Measurements from ENCODE around the gene DHRS13. TPM values are rescaled to one million over a fixed set of nuclear protein-coding genes. Genes with fewer than 3 reads are reported as not detected.

Gene DHRS13
- total and polyA plus RNA-seq, 4 donors = 5.0 to 91.6 (median 11.0) TPM

DNA sequence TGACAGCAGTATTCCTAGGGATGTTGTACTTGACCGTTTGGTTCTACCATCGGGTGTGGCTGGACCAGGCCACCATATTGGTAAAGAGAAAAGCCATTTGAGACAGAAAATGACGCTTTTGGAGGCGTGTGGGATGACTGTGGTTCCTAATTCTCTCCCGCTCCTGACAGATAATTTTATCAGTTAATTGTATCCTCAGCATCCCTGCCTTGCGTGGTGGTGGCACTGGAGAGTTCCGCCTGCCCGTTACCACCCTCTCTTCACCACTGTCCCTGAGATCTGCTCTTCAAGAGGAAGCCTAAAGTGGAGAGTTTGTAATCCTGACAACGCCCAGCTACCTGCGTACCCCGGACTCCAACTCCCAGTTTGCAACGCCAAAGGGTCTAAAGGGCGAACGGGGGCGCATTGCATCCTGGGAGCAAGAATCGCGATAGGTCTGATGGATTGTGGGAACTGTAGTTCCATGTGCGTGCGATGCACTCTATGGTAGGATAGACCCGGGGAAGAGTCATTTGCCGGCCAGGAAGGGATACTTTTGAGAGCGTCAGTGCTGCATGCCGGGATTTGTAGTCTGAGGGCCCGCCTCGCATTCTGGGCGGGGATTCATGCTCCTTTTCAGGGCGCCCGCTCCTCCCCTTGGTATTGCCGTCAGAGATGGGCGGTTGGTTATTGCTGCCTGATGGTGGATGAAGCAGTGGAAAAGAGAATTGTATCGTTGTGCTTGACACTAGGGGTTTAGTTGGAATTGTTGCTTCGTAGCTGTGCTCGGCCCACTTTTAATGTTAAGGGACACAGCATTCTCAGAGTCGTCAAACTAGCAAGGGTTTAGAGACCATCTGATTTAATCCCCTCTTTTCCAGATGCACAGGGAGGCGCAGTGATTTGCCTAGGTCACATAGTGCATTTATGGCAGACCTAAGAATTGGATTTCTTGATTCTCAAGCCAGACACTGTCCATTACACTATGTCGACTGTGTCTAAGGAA, 49.4 kb upstream of the DHRS13 start:
- WGBS = 7% methylated on average over 36 of the region's 36 CpGs
- peak overlapping the region; percentile 95 to 99 for H3K27ac ChIP-seq (ENCODE audit: low read depth in 1 of 2, low read length in 2 of 2)
- peak overlapping the region; percentile 43 to 80 (median 66) for H3K4me3 ChIP-seq (ENCODE audit: low read depth in 1 of 3, low read length in 3 of 3)
- H3K9me3 ChIP-seq (ENCODE audit: control insufficient read depth in 4 of 4, low read length in 3 of 4) = no peaks in the 10 kb centered on the region
- peaks cover 3 to 28% (median 22%) of the 10 kb centered on the region in 4 donors for H3K4me1 ChIP-seq (ENCODE audit: control insufficient read depth in 4 of 4, insufficient read depth in 4 of 4, low read length in 3 of 4)
- no peaks in the 10 kb centered on the region for H3K27me3 ChIP-seq (ENCODE audit: control insufficient read depth in 4 of 4, insufficient read depth in 4 of 4, low read length in 3 of 4)
- no peaks in the 10 kb centered on the region for H3K36me3 ChIP-seq (ENCODE audit: control insufficient read depth in 4 of 4, insufficient read depth in 3 of 4, low read depth in 1 of 4, low read length in 3 of 4)
- H3K9ac ChIP-seq (ENCODE audit: low read depth in 1 of 2, low read length in 2 of 2) = peak overlapping the region; percentile 34 to 71
- TF ChIP-seq, protein P1, sequence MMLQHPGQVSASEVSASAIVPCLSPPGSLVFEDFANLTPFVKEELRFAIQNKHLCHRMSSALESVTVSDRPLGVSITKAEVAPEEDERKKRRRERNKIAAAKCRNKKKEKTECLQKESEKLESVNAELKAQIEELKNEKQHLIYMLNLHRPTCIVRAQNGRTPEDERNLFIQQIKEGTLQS (IDR thresholded peaks at IDR 0.05) = peak; percentile 26
- TF ChIP-seq FOXA2 (IDR thresholded peaks at IDR 0.05) = peak; percentile 0
- TF ChIP-seq SP1 (IDR thresholded peaks at IDR 0.05) = peak; percentile 97
- TF ChIP-seq, protein P2, sequence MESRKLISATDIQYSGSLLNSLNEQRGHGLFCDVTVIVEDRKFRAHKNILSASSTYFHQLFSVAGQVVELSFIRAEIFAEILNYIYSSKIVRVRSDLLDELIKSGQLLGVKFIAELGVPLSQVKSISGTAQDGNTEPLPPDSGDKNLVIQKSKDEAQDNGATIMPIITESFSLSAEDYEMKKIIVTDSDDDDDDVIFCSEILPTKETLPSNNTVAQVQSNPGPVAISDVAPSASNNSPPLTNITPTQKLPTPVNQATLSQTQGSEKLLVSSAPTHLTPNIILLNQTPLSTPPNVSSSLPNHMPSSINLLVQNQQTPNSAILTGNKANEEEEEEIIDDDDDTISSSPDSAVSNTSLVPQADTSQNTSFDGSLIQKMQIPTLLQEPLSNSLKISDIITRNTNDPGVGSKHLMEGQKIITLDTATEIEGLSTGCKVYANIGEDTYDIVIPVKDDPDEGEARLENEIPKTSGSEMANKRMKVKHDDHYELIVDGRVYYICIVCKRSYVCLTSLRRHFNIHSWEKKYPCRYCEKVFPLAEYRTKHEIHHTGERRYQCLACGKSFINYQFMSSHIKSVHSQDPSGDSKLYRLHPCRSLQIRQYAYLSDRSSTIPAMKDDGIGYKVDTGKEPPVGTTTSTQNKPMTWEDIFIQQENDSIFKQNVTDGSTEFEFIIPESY (IDR thresholded peaks at IDR 0.05) = peak; percentile 99
- peak; percentile 68 to 82 for TF ChIP-seq RXRA (IDR thresholded peaks at IDR 0.05)
- peak; percentile 73 for TF ChIP-seq FOXA1 (IDR thresholded peaks at IDR 0.05)
- peak; percentile 84 for TF ChIP-seq NR2F2 (IDR thresholded peaks at IDR 0.05)
- TF ChIP-seq, protein P3, sequence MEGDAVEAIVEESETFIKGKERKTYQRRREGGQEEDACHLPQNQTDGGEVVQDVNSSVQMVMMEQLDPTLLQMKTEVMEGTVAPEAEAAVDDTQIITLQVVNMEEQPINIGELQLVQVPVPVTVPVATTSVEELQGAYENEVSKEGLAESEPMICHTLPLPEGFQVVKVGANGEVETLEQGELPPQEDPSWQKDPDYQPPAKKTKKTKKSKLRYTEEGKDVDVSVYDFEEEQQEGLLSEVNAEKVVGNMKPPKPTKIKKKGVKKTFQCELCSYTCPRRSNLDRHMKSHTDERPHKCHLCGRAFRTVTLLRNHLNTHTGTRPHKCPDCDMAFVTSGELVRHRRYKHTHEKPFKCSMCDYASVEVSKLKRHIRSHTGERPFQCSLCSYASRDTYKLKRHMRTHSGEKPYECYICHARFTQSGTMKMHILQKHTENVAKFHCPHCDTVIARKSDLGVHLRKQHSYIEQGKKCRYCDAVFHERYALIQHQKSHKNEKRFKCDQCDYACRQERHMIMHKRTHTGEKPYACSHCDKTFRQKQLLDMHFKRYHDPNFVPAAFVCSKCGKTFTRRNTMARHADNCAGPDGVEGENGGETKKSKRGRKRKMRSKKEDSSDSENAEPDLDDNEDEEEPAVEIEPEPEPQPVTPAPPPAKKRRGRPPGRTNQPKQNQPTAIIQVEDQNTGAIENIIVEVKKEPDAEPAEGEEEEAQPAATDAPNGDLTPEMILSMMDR (IDR thresholded peaks at IDR 0.05; ENCODE audit: low read depth, low read length, missing input control) = peak; percentile 2
- TF ChIP-seq, protein P4, sequence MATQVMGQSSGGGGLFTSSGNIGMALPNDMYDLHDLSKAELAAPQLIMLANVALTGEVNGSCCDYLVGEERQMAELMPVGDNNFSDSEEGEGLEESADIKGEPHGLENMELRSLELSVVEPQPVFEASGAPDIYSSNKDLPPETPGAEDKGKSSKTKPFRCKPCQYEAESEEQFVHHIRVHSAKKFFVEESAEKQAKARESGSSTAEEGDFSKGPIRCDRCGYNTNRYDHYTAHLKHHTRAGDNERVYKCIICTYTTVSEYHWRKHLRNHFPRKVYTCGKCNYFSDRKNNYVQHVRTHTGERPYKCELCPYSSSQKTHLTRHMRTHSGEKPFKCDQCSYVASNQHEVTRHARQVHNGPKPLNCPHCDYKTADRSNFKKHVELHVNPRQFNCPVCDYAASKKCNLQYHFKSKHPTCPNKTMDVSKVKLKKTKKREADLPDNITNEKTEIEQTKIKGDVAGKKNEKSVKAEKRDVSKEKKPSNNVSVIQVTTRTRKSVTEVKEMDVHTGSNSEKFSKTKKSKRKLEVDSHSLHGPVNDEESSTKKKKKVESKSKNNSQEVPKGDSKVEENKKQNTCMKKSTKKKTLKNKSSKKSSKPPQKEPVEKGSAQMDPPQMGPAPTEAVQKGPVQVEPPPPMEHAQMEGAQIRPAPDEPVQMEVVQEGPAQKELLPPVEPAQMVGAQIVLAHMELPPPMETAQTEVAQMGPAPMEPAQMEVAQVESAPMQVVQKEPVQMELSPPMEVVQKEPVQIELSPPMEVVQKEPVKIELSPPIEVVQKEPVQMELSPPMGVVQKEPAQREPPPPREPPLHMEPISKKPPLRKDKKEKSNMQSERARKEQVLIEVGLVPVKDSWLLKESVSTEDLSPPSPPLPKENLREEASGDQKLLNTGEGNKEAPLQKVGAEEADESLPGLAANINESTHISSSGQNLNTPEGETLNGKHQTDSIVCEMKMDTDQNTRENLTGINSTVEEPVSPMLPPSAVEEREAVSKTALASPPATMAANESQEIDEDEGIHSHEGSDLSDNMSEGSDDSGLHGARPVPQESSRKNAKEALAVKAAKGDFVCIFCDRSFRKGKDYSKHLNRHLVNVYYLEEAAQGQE (IDR thresholded peaks at IDR 0.05) = peak; percentile 84
- peak in 1 of 2 donors; percentile 88 for TF ChIP-seq GABPA (IDR thresholded peaks at IDR 0.05 in 1 of 2, conservative IDR thresholded peaks at IDR 0.05 in 1 of 2)
- peak in 1 of 2 donors; percentile 71 for TF ChIP-seq JUND (IDR thresholded peaks at IDR 0.05)
- TF ChIP-seq, protein P5, sequence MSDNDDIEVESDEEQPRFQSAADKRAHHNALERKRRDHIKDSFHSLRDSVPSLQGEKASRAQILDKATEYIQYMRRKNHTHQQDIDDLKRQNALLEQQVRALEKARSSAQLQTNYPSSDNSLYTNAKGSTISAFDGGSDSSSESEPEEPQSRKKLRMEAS (IDR thresholded peaks at IDR 0.05) = peak; percentile 98
- peak; percentile 94 to 95 for TF ChIP-seq HNF4A (conservative IDR thresholded peaks at IDR 0.05)
- TF ChIP-seq YY1 (IDR thresholded peaks at IDR 0.05) = peak; percentile 100
- peak in 1 of 2 donors; percentile 48 for TF ChIP-seq EGR1 (IDR thresholded peaks at IDR 0.05; ENCODE audit: low read depth in 2 of 2)
- TF ChIP-seq HNF4G (IDR thresholded peaks at IDR 0.05) = peak; percentile 97
- TF ChIP-seq RAD21 (IDR thresholded peaks at IDR 0.05) = peak; percentile 44 to 46
- TF ChIP-seq TAF1 (conservative IDR thresholded peaks at IDR 0.05) = peak; percentile 91
- DNase-seq (ENCODE audit: low spot score) = peak; percentile 92
